DOHH2 (cell line): ENCODE measurements around the gene SMPD2.

ENCODE experiments used
- H3F3A ChIP-seq: fragments of 200-600 bp; sonication (generic), shearing (Covaris generic); 2 replicates; pipeline ENCODE4 v1.6.0; 2016; ENCODE audit warnings: antibody characterized with exemption, mild to moderate bottlenecking; ENCODE audit not compliant: control insufficient read depth, insufficient read depth
- H3K27ac ChIP-seq: fragments of 200-600 bp; sonication (generic); 2 replicates; pipeline ENCODE4 v1.5.1; 2014; ENCODE audit warnings: low read depth, mild to moderate bottlenecking, low read length, moderate library complexity
- H3K27me3 ChIP-seq: fragments of 200-600 bp; sonication (generic); 2 replicates; pipeline ENCODE4 v1.6.1; 2014; ENCODE audit warnings: mild to moderate bottlenecking, low read length, mixed read lengths; ENCODE audit not compliant: control insufficient read depth
- H3K36me3 ChIP-seq: fragments of 200-600 bp; sonication (generic); 2 replicates; pipeline ENCODE4 v1.6.1; 2014; ENCODE audit warnings: mild to moderate bottlenecking, low read length, moderate library complexity, mixed read lengths; ENCODE audit not compliant: control insufficient read depth
- H3K4me1 ChIP-seq: fragments of 200-600 bp; sonication (generic); 2 replicates; pipeline ENCODE4 v1.6.1; 2014; ENCODE audit warnings: mild to moderate bottlenecking, low read length, mixed read lengths; ENCODE audit not compliant: control insufficient read depth
- H3K4me2 ChIP-seq: fragments of 200-600 bp; sonication (generic); 2 replicates; pipeline ENCODE4 v1.6.0; 2014; ENCODE audit warnings: mild to moderate bottlenecking, low read length, moderate library complexity
- H3K4me3 ChIP-seq: fragments of 200-600 bp; sonication (generic); 2 replicates; pipeline ENCODE4 v1.5.1; 2014; ENCODE audit warnings: mild to moderate bottlenecking, low read length, mixed read lengths
- H3K79me2 ChIP-seq: fragments of 200-600 bp; sonication (generic); 2 replicates; pipeline ENCODE4 v1.6.1; 2014; ENCODE audit warnings: mild to moderate bottlenecking, low read length, mixed read lengths; ENCODE audit not compliant: control insufficient read depth
- H3K9me2 ChIP-seq: fragments of 200-600 bp; sonication (generic); replicated peaks from 2 replicates; pipeline ENCODE4 v1.6.1; 2014; ENCODE audit warnings: mild to moderate bottlenecking, low read length, mixed read lengths; ENCODE audit not compliant: control insufficient read depth
- H3K9me3 ChIP-seq: fragments of 200-600 bp; sonication (generic); 2 replicates; pipeline ENCODE4 v1.6.1; 2014; ENCODE audit warnings: antibody characterized with exemption, low read length, mixed read lengths; ENCODE audit not compliant: control insufficient read depth, insufficient read depth
- H4K20me1 ChIP-seq: fragments of 200-600 bp; sonication (generic); 2 replicates; pipeline ENCODE4 v1.6.0; 2014; ENCODE audit warnings: low read depth, mild to moderate bottlenecking, antibody characterized with exemption, low read length, moderate library complexity; ENCODE audit not compliant: control insufficient read depth, insufficient read depth
- CTCF ChIP-seq: fragments of 200-600 bp; sonication (generic); IDR thresholded peaks from one replicate; pipeline ENCODE4 v1.5.1; 2014; ENCODE audit warnings: antibody characterized with exemption, mild to moderate bottlenecking, low read depth, low read length; ENCODE audit not compliant: poor library complexity, severe bottlenecking
- EZH2phosphoT487 ChIP-seq: fragments of 200-600 bp; sonication (generic); IDR thresholded peaks from 2 replicates; pipeline ENCODE4 v1.6.1; 2017; ENCODE audit warnings: borderline replicate concordance, mild to moderate bottlenecking, antibody characterized with exemption, low read length, moderate library complexity, mixed read lengths

Gene SMPD2

GRCh38 chr6:109429496-109429895, 11.0 kb upstream of the SMPD2 start:
- H3F3A ChIP-seq: no peaks in the 10 kb centered on the region
- H3K79me2 ChIP-seq: no peaks in the 10 kb centered on the region
- H3K36me3 ChIP-seq: no peaks in the 10 kb centered on the region
- peaks cover 15% of the 10 kb centered on the region; the same call in 1 of the 2 replicates for H3K27me3 ChIP-seq
- H3K9me3 ChIP-seq: no peaks in the 10 kb centered on the region
- no peak for TF ChIP-seq EZH2phosphoT487
- no peak for TF ChIP-seq CTCF
- no peaks in the 10 kb centered on the region for H4K20me1 ChIP-seq
- no peak overlapping the region for H3K4me3 ChIP-seq
- no peak overlapping the region for H3K27ac ChIP-seq
- H3K9me2 ChIP-seq: no peaks in the 10 kb centered on the region
- no peaks in the 10 kb centered on the region; the same call in 1 of the 2 replicates for H3K4me1 ChIP-seq
- H3K4me2 ChIP-seq: no peak overlapping the region

DNA sequence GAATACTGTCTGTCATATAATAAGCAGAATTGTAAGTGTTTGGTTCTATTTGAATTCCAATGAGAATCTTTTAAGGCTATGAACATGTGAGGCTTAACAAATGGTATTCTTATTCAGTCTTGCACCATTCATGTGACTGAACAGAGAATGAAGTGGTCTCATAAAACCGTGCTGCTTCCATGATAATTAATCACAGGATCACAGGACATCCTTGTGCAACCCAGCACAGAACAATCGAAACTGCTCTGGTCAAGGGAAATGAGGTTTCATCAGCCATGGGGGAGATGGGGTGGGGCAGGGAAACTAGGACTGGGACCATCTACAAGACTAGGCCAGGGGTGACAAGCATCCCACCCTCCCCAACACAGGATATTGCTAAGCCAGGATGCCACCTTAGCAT, 6.1 kb upstream of the SMPD2 start:
- no peaks in the 10 kb centered on the region for H4K20me1 ChIP-seq
- no peak overlapping the region for H3K27ac ChIP-seq

GRCh38 chr6:109436041-109436440, 4.5 kb upstream of the SMPD2 start:
- no peak for TF ChIP-seq EZH2phosphoT487
- no peaks in the 10 kb centered on the region for H4K20me1 ChIP-seq

More for the DNA sequence above, 6.1 kb upstream of the SMPD2 start:
- TF ChIP-seq EZH2phosphoT487 (no peak), CTCF (no peak)
- Histone ChIP-seq H3F3A (no peaks in the 10 kb centered on the region), H3K4me2 (no peak overlapping the region), H3K4me3 (no peak overlapping the region), H3K9me3 (no peaks in the 10 kb centered on the region), H3K27me3 (peaks cover 7% of the 10 kb centered on the region; the same call in 1 of the 2 replicates), H3K36me3 (no peaks in the 10 kb centered on the region), H3K79me2 (no peaks in the 10 kb centered on the region), H3K9me2 (no peaks in the 10 kb centered on the region), H3K4me1 (no peaks in the 10 kb centered on the region)

DNA sequence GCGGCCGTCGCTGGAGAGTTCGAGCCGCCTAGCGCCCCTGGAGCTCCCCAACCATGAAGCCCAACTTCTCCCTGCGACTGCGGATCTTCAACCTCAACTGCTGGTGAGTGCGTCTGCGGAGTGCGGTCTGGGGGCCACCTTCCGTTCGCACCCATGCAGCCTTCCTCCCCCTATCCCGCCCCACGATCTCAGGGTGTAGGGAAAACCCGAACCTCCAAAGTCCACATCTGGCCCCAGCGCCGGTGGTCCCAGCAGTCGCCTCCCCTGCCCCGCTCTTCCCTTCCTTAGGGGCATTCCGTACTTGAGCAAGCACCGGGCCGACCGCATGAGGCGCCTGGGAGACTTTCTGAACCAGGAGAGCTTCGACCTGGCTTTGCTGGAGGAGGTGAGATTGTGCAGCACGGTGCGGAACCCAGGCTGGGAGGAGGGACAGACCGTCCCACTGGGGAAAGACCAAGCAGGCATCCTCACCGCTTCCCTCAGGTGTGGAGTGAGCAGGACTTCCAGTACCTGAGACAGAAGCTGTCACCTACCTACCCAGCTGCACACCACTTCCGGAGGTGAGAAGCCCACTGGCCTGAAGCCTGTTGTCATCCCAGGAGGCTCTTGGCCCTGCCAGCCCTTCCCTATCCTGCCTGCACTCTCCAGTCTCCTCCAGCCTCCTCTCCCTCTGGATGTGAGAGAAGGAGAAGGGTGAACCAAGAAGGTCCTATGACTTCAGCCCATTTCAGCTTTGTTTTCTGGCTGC, 719 bp downstream of the SMPD2 start:
- Histone ChIP-seq H3K36me3 (peaks cover 51% of the 10 kb centered on the region), H3K27ac (peak overlapping the region; percentile 63), H3K9me3 (no peaks in the 10 kb centered on the region), H3K4me2 (peak overlapping the region; percentile 97), H4K20me1 (peaks cover 3% of the 10 kb centered on the region), H3K9me2 (no peaks in the 10 kb centered on the region), H3K4me3 (peak overlapping the region; percentile 94), H3K4me1 (peaks cover 20% of the 10 kb centered on the region), H3K27me3 (no peaks in the 10 kb centered on the region), H3F3A (no peaks in the 10 kb centered on the region), H3K79me2 (peaks cover 18% of the 10 kb centered on the region)
- TF ChIP-seq EZH2phosphoT487 (no peak), CTCF (no peak)

More at GRCh38 chr6:109436041-109436440, 4.5 kb upstream of the SMPD2 start:
- no peak overlapping the region for H3K27ac ChIP-seq
- peaks cover 4% of the 10 kb centered on the region; the same call in 1 of the 2 replicates for H3K36me3 ChIP-seq
- peaks cover 3% of the 10 kb centered on the region for H3K79me2 ChIP-seq
- no peaks in the 10 kb centered on the region for H3F3A ChIP-seq
- H3K27me3 ChIP-seq: peaks cover 7% of the 10 kb centered on the region; the same call in 1 of the 2 replicates
- no peaks in the 10 kb centered on the region for H3K9me2 ChIP-seq
- H3K4me3 ChIP-seq: no peak overlapping the region
- H3K4me1 ChIP-seq: peaks cover 7% of the 10 kb centered on the region
- no peaks in the 10 kb centered on the region for H3K9me3 ChIP-seq
- H3K4me2 ChIP-seq: no peak overlapping the region
